ENCODE results near the gene GKN2.

GKN2 gene

GRCh38 chr2:68925295-68925896 lies 27.3 kb downstream of the GKN2 start:
- DNase-seq (ENCODE audit: insufficient read length, low spot score) (peak; percentile 34), FAIRE-seq (no peak)
- TF ChIP-seq POLR2A (IDR thresholded peaks at IDR 0.05; ENCODE audit: low read depth, low read length): no peak

DNA sequence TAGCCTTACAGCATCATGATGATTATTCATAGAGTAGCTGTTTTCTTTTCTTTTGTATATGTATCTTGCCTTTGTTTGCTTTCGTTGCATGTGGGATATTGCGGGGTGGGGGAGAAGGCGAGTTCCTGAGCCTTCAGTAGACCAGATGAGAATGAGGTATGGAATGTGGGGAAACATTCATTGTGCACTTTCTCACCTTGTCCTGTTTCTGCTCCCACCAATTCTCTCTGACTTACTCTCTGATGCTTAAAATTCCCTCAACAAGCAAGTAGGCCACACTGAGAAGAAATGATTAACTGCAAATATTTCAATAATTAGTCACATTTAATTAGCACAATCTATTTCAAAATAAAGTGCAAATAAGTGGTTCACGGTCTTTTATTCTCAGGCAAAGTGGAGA lies 31.0 kb downstream of the GKN2 start:
- DNase-seq (ENCODE audit: insufficient read length, low spot score): no peak
- FAIRE-seq: no peak
- TF ChIP-seq POLR2A (IDR thresholded peaks at IDR 0.05; ENCODE audit: low read depth, low read length): no peak

DNA sequence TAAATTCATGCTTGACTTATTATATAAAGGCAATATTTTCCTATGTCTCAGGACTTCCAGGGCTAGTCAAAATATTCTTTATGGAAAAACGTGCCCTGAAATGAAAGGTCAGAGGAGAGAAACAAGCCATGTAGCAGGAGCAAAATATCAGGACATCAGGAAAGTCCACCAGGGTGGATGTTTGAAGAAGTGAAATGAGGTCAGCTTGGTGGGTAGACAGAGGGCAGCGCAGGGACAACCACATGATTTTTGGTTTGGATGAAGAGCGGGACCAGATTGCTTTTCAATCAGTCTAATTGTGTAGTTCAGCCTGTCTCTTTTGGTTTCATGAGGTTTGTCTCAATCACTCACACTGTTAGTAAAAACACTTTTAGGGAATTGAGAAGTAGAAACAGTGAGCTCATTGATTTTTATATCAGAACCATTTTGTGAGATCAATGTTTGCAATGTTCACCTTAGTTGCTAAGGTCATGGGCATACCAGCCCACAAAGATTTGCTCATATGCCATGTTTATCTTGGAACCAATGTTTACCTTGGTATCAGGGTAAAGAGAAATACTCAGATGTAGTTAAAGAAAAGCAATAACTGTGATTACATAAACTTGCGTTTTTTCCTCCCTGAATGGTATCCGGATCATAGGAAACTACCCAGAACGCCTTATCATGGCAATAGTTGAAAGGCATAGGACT lies 32.1 kb downstream of the GKN2 start:
- no peak for FAIRE-seq
- no peak for DNase-seq (ENCODE audit: insufficient read length, low spot score)
- TF ChIP-seq POLR2A (IDR thresholded peaks at IDR 0.05; ENCODE audit: low read depth, low read length): no peak

- TF ChIP-seq POLR2A (IDR thresholded peaks at IDR 0.05; ENCODE audit: low read depth, low read length): no peak
- no peak for FAIRE-seq
- DNase-seq (ENCODE audit: insufficient read length, low spot score): no peak
Observed at GRCh38 chr2:68918497-68918896, 34.2 kb downstream of the GKN2 start.

GRCh38 chr2:68917034-68917718 lies 35.5 kb downstream of the GKN2 start:
- no peak for DNase-seq (ENCODE audit: insufficient read length, low spot score)
- no peak for FAIRE-seq
- TF ChIP-seq POLR2A (IDR thresholded peaks at IDR 0.05; ENCODE audit: low read depth, low read length): no peak

GRCh38 chr2:68916226-68916625 lies 36.5 kb downstream of the GKN2 start:
- no peak for FAIRE-seq
- TF ChIP-seq POLR2A (IDR thresholded peaks at IDR 0.05; ENCODE audit: low read depth, low read length): no peak
- no peak for DNase-seq (ENCODE audit: insufficient read length, low spot score)

DNA sequence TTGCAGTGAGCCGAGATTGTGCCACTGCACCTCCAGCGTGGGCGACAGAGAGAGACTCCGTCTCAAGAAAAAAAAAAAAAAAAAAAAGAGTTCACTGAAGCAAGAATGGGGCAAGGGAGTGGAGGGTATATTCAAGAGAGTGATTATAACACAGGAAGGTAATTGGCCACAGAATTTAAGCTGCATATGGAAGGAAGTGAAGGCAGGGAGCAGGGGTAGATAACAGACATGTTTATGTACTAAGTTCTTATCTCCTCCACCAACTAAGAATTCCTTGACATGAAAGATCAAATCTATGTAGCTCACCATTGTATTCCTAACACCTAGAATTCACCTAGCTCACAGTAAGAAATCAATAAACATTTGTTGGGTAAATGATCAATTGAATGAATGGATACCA lies 37.3 kb downstream of the GKN2 start:
- no peak for TF ChIP-seq POLR2A (IDR thresholded peaks at IDR 0.05; ENCODE audit: low read depth, low read length)
- no peak for FAIRE-seq
- DNase-seq (ENCODE audit: insufficient read length, low spot score): no peak

DNA sequence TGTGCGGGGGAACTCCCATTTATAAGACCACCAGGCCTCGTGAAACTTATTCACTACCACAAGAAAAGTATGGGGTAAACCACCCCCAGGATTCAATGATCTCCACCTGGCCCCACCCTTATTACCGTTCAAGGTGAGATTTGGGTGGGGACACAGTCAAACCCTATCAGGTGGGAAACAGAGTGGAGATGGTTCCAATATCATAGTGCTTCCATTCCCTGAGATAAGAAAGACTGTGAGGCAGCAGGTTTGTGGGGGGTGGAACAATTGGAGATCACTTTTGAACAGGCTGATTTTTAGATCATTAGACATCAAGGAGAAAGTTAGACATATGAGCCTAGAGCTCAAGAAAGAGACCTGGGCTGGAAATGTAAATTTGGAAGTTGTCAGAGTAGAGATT lies 39.3 kb downstream of the GKN2 start:
- no peak for DNase-seq (ENCODE audit: insufficient read length, low spot score)
- no peak for TF ChIP-seq POLR2A (IDR thresholded peaks at IDR 0.05; ENCODE audit: low read depth, low read length)
- FAIRE-seq: no peak

GRCh38 chr2:68912732-68913131 lies 40.0 kb downstream of the GKN2 start:
- no peak for TF ChIP-seq POLR2A (IDR thresholded peaks at IDR 0.05; ENCODE audit: low read depth, low read length)
- DNase-seq (ENCODE audit: insufficient read length, low spot score): no peak
- no peak for FAIRE-seq

DNA sequence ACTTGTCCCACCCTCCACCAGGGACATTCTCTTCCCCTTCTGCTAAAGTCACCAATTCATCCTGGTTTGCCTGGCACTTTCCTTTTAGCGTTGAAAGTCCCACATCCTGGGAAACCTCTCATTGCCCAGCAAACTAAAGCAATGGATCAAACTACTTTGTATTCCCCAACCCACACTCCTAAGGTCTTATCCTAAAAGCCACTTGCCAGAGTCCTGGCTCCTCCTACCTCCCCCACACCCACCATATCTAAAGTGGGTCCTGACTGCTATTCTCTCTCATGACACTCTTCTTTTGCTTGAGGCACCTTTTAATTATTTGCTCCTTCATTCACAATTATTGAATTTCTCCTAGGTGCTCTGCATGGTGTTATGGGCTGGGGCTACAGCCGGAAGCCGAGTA lies 40.6 kb downstream of the GKN2 start:
- no peak for DNase-seq (ENCODE audit: insufficient read length, low spot score)
- no peak for FAIRE-seq
- TF ChIP-seq POLR2A (IDR thresholded peaks at IDR 0.05; ENCODE audit: low read depth, low read length): no peak

- TF ChIP-seq POLR2A (IDR thresholded peaks at IDR 0.05; ENCODE audit: low read depth, low read length): no peak
- no peak for FAIRE-seq
- no peak for DNase-seq (ENCODE audit: insufficient read length, low spot score)
Observed at GRCh38 chr2:68911709-68912108, 41.0 kb downstream of the GKN2 start.

DNA sequence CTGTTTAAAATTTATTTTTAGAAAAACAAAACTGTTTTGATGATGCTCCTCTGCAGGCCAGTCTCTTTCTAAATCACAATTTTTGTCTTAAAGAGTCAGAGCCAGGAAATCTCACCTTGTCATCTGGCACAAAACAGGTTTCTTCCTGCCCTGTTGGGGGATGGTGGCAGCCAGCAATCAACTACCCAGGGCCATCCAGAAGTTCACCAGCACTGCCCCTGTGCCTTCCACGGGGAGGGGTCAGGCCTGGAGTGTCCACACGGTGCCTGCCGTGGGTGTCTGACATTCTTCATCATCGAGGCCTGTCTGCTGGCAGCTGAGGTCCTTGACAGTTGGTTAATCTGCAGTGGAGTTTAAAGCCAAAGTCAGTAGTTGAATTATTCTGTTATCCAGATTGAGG lies 41.4 kb downstream of the GKN2 start:
- TF ChIP-seq POLR2A (IDR thresholded peaks at IDR 0.05; ENCODE audit: low read depth, low read length): no peak

GRCh38 chr2:68909793-68910674 lies 42.7 kb downstream of the GKN2 start:
- no peak for TF ChIP-seq POLR2A (IDR thresholded peaks at IDR 0.05; ENCODE audit: low read depth, low read length)
- FAIRE-seq: peak; percentile 27
- DNase-seq (ENCODE audit: insufficient read length, low spot score): peak; percentile 24

More for the DNA sequence above, 41.4 kb downstream of the GKN2 start:
- FAIRE-seq (no peak), DNase-seq (ENCODE audit: insufficient read length, low spot score) (no peak)
